ENCODE data around the gene ZNF281.

Gene ZNF281, protein sequence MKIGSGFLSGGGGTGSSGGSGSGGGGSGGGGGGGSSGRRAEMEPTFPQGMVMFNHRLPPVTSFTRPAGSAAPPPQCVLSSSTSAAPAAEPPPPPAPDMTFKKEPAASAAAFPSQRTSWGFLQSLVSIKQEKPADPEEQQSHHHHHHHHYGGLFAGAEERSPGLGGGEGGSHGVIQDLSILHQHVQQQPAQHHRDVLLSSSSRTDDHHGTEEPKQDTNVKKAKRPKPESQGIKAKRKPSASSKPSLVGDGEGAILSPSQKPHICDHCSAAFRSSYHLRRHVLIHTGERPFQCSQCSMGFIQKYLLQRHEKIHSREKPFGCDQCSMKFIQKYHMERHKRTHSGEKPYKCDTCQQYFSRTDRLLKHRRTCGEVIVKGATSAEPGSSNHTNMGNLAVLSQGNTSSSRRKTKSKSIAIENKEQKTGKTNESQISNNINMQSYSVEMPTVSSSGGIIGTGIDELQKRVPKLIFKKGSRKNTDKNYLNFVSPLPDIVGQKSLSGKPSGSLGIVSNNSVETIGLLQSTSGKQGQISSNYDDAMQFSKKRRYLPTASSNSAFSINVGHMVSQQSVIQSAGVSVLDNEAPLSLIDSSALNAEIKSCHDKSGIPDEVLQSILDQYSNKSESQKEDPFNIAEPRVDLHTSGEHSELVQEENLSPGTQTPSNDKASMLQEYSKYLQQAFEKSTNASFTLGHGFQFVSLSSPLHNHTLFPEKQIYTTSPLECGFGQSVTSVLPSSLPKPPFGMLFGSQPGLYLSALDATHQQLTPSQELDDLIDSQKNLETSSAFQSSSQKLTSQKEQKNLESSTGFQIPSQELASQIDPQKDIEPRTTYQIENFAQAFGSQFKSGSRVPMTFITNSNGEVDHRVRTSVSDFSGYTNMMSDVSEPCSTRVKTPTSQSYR

DNA sequence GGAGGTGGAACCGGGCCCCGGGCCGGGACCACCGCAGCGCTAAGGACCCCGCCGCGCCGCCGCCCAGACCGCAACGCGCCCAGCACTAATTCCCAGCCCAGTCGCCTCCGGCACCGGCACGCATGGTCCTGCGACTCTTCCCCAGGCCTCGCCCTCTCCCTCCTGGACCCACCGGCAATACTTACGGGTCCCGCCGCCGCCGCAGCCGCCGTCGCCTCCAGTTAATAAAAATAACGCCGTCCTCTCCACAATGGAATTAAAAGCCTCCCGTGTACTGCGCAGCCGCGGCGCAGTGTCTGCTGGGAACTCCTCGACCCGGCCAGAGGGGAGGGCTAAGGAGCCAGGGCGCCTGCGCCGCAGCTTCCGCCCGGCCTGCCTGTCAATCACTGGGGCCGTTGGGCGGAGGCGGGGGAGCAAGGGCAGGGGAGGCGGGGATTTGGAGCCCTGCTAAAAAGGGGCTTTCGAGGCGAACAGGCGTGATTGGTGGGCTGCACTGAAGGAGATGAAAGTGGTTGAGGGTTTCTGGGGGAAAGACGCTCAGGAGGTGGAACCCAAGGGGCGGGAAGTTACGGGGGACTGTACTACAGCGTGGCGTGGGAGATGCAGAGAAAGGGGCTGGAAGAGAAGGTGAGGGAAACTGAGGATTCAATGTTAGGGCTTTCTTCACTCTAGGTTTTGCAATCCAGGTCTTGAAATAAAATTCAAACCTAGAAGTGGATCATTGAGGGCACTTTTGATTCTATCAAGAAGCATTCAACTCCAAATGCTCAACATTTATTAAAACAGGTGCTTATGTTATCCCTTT lies at the start of gene ZNF281:
ZNF281 (minus strand) TSS at position 276 of the 805 bp plus-strand sequence. CDS start 331 bp downstream, outside the sequence.
- DNase-seq (ENCODE audit: insufficient read length, low spot score) (peak; percentile 90), FAIRE-seq (peak; percentile 41)
- peak; percentile 69 for TF ChIP-seq POLR2A (IDR thresholded peaks at IDR 0.05; ENCODE audit: low read depth, low read length)

GRCh38 chr1:200458780-200459179 lies 48.9 kb upstream of the ZNF281 start:
- no peak for TF ChIP-seq POLR2A (IDR thresholded peaks at IDR 0.05; ENCODE audit: low read depth, low read length)
- DNase-seq (ENCODE audit: insufficient read length, low spot score) (no peak), FAIRE-seq (no peak)

DNA sequence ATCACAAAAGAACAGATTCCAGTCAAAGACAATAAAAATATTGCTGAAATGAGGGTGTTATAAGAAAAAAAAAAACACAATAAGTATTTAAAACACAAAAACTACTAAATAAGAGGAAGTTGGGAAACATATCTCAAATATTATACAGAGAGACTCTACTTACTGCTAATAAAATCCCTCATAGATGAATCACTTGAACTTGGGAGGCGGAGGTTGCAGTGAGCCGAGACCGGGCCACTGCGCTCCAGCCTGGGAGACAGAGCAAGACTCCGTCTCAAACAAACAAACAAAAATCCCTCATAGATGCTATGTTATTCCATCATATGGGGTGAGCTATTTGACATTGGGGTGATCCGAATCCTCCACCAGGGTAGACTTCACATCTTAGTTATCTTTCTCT lies 48.0 kb upstream of the ZNF281 start:
- no peak for TF ChIP-seq POLR2A (IDR thresholded peaks at IDR 0.05; ENCODE audit: low read depth, low read length)
- no peak for FAIRE-seq
- no peak for DNase-seq (ENCODE audit: insufficient read length, low spot score)

DNA sequence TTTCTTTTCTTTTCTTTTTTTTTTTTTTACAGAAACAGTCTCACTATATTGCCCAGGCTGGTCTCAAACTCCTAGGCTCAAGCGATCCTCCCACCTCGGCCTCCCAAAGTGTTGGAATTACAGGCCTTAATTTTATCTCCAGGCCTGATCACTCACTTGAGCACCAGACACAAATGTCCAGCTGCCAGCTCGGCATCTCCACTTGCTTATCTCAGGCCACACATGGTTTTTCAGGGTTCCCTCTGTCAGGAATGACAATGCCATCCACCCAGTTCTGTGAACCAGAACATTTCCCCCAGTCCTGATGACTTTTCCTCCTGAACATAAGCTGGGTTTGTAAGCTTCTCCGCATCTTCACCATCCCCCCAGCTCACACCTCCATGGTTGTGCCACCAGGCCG lies 44.6 kb upstream of the ZNF281 start:
- DNase-seq (ENCODE audit: insufficient read length, low spot score) (no peak), FAIRE-seq (no peak)
- no peak for TF ChIP-seq POLR2A (IDR thresholded peaks at IDR 0.05; ENCODE audit: low read depth, low read length)

DNA sequence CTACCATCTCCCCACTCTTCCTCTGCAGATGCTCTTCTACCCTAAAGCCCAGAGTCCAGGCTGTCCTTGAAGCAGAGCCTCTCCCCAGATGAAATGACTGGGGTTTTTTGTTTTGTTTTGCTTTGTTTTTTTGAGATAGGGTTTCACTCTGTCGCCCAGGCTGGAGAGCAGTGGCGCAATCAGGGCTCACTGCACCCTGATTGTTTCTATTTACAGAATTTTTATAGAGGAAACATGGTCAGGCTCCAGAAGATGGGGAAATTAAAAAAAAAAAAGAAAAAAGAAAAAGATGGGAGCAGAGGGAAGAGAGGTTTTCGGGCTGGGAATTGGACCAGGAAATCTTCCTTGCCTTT lies 43.7 kb upstream of the ZNF281 start:
- FAIRE-seq (no peak), DNase-seq (ENCODE audit: insufficient read length, low spot score) (no peak)
- TF ChIP-seq POLR2A (IDR thresholded peaks at IDR 0.05; ENCODE audit: low read depth, low read length) = no peak

DNA sequence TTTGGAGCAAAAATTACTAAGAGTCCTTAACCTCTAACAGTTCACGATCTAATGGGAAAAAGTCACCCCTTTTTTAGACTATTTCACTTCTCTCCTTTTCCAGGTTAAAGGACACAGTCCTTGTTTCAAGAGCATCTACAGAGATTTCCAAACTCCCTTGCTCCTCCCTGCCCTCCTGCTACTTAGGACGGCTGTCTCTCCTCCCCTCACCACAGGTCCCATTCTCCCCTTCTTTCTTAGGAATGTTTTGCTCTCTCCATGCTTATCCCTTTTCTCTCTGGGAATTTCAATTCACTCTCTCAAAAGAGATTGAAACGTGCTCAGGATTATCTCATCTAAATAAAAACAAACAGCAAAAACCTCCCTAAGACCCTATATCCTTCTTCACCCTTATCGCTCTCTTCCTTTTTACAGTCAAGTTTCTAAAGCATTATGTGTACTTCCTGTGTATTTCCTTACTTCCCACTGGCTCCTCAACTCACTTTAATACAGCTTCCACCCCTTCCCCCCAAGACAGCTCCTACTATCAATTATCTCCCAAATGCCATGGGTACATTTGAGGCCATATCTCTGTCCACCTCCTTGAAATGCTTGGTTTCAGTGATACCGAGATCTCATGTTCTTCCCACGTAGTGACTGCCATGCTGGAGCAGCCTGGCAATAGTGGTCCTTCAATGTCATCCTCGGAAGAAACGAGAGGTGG lies 43.2 kb upstream of the ZNF281 start:
- no peak for FAIRE-seq
- TF ChIP-seq POLR2A (IDR thresholded peaks at IDR 0.05; ENCODE audit: low read depth, low read length) = no peak

GRCh38 chr1:200448034-200448762 lies 38.4 kb upstream of the ZNF281 start:
- FAIRE-seq (no peak), DNase-seq (ENCODE audit: insufficient read length, low spot score) (no peak)
- TF ChIP-seq POLR2A (IDR thresholded peaks at IDR 0.05; ENCODE audit: low read depth, low read length) = no peak

More for the DNA sequence above, 43.2 kb upstream of the ZNF281 start:
- DNase-seq (ENCODE audit: insufficient read length, low spot score) = no peak

DNA sequence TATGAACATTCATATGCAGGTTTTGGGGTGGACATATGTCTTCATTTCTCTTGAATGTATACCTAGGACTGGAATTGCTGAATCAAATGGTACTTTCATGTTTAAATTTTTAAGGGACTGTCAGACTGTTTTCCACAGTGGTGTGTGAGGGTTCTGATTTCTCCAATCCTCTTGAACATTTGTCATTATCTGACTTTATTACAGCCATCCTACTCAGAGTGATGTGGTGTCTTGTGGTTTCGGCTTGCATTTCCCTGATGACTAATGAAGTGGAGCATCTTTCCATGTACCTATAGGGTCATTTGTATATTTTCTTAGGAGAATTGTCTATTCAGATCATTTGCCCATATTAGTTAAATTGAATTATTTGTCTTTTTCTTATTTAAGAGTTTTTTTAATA lies 35.4 kb upstream of the ZNF281 start:
- TF ChIP-seq POLR2A (IDR thresholded peaks at IDR 0.05; ENCODE audit: low read depth, low read length) = no peak
- DNase-seq (ENCODE audit: insufficient read length, low spot score) = no peak
- FAIRE-seq = peak; percentile 38

DNA sequence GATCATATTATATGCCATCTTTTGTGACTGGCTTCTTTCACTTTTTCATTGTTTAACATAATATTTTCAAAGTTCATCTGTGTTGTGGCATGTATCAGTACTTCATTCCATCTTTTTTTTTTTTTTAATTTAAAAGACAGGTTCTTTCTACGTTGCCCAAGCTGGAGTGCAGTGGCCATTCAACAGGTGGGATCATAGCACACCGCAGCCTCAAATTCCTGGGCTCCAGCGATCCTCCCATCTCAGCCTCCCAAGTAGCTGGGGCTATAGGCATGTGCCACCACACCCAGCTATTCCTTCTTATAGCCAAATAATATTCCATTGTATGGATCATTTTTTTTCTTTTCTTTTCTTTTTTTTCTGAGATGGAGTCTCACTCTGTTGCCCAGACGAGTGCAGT lies 34.6 kb upstream of the ZNF281 start:
- FAIRE-seq = no peak
- TF ChIP-seq POLR2A (IDR thresholded peaks at IDR 0.05; ENCODE audit: low read depth, low read length) = no peak
- DNase-seq (ENCODE audit: insufficient read length, low spot score) = no peak

DNA sequence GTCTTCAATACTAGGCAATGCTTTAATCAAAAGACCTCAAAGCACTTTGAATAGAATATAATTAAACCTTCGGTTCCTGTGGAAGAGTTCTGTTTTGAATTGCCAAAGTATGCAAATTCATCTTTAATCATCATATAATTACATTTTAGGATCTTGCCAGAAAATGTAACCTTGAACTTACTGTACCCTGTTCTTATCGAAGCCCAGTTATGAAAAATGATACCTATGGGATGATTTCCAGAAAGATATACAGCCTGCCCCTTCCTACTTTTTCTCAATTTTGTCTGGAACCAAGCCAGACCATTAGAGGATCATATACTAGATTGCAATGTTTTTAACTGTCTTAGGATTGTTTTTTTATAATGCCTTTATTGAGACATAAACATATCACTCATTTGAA lies 34.0 kb upstream of the ZNF281 start:
- no peak for DNase-seq (ENCODE audit: insufficient read length, low spot score)
- TF ChIP-seq POLR2A (IDR thresholded peaks at IDR 0.05; ENCODE audit: low read depth, low read length) = no peak
- FAIRE-seq = no peak

DNA sequence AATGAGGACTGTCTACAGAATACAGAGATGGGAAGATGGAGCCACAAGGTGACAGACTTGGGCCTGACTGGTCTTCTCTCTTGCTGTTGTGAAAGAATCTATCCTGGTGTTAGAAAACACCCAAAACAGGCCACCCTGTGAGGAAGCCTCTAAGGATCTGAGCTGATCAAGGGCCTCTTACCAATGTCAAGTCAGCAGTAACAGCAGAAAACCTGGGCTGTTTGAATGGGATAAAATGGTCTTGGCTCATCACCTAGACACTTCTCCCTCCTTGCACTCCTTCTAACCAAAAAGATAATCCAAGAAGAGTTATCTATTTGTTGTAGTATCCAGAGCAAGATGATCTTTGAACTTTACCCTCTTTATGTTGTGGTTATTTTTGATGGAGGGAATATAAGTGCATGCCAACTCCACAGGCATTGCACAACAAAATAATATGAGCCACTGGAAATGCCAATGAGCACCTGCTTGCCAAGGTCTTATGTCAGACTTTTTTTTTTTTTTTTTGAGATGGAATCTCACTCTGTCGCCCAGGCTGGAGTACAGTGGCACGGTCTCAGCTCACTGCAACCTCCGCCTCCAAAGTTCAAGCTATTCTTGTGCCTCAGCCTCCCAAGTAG lies 32.8 kb upstream of the ZNF281 start:
- no peak for TF ChIP-seq POLR2A (IDR thresholded peaks at IDR 0.05; ENCODE audit: low read depth, low read length)
- FAIRE-seq (no peak), DNase-seq (ENCODE audit: insufficient read length, low spot score) (no peak)

GRCh38 chr1:200442023-200442422 lies 32.2 kb upstream of the ZNF281 start:
- FAIRE-seq (no peak), DNase-seq (ENCODE audit: insufficient read length, low spot score) (no peak)
- no peak for TF ChIP-seq POLR2A (IDR thresholded peaks at IDR 0.05; ENCODE audit: low read depth, low read length)

Measured in H54 (cell line).